Stimulated activated CD8-positive, alpha-beta memory T cell treated with anti-CD3 and anti-CD28 coated beads, Interleukin-4, amount 100 ng/mL, for 48 hours (primary cell): Measurements from ENCODE around the gene UBXN7.
"Not testable (repeated sequence)": the region's sequence is repeated elsewhere in the genome, so short reads cannot be mapped to it uniquely, and the experiment has no call there.

ENCODE experiments used
- DNase-seq: peaks from one replicate; pipeline ENCODE4 v3.0.0-alpha.2; 2020

Gene UBXN7

GRCh38 chr3:196414469-196414868, 17.8 kb downstream of the UBXN7 start:
- DNase-seq, result no peak

GRCh38 chr3:196412704-196413103, 19.5 kb downstream of the UBXN7 start:
- no peak for DNase-seq

- no peak for DNase-seq
These were observed 22.8 kb downstream of the UBXN7 start for GRCh38 chr3:196409409-196409808.

GRCh38 chr3:196408565-196409300, 23.5 kb downstream of the UBXN7 start:
- no peak for DNase-seq

- no peak for DNase-seq
These were observed 25.3 kb downstream of the UBXN7 start for GRCh38 chr3:196406811-196407470.

GRCh38 chr3:196400331-196400730, 31.9 kb downstream of the UBXN7 start:
- DNase-seq, result no peak

GRCh38 chr3:196399485-196399945, 32.7 kb downstream of the UBXN7 start:
- DNase-seq, result no peak

GRCh38 chr3:196398782-196399181, 33.4 kb downstream of the UBXN7 start:
- no peak for DNase-seq

GRCh38 chr3:196397941-196398340, 34.3 kb downstream of the UBXN7 start:
- no peak for DNase-seq

- DNase-seq, result no peak
These were observed 42.1 kb downstream of the UBXN7 start for GRCh38 chr3:196390116-196390515.

GRCh38 chr3:196388956-196389355, 43.3 kb downstream of the UBXN7 start:
- DNase-seq, result no peak

- DNase-seq, result not testable (repeated sequence)
These were observed 44.3 kb downstream of the UBXN7 start for GRCh38 chr3:196387941-196388340.

- DNase-seq, result not testable (repeated sequence)
These were observed 45.4 kb downstream of the UBXN7 start for GRCh38 chr3:196386797-196387196.

GRCh38 chr3:196386034-196386433, 46.2 kb downstream of the UBXN7 start:
- DNase-seq, result not testable (repeated sequence)

- DNase-seq, result not testable (repeated sequence)
These were observed 46.8 kb downstream of the UBXN7 start for GRCh38 chr3:196385446-196385845.

GRCh38 chr3:196378146-196378841, 53.9 kb downstream of the UBXN7 start:
- no peak for DNase-seq

GRCh38 chr3:196377321-196377720, 54.9 kb downstream of the UBXN7 start:
- DNase-seq, result no peak

GRCh38 chr3:196365736-196366135, 66.5 kb downstream of the UBXN7 start:
- no peak for DNase-seq

- DNase-seq, result no peak
These were observed 71.6 kb downstream of the UBXN7 start for GRCh38 chr3:196360586-196360985.

GRCh38 chr3:196358540-196358939, 73.7 kb downstream of the UBXN7 start:
- DNase-seq, result not testable (repeated sequence)

GRCh38 chr3:196357905-196358304, 74.3 kb downstream of the UBXN7 start:
- no peak for DNase-seq

GRCh38 chr3:196356556-196356955, 75.7 kb downstream of the UBXN7 start:
- DNase-seq, result no peak

- no peak for DNase-seq
These were observed 76.6 kb downstream of the UBXN7 start for GRCh38 chr3:196355668-196356067.

GRCh38 chr3:196354132-196354531, 78.1 kb downstream of the UBXN7 start:
- DNase-seq, result no peak
